HCT116 (cell line): ENCODE data around the gene ELAVL1. TPM values are rescaled to one million over a fixed set of nuclear protein-coding genes. Genes with fewer than 3 reads are reported as not detected.
"Not testable (repeated sequence)": the region's sequence is repeated elsewhere in the genome, so short reads cannot be mapped to it uniquely, and the experiment has no call there.

Experiments
- ATAC-seq: fragments of 200-7000 bp; cut with Tn5 transposase; 2 replicates; pipeline ENCODE4 v1.9.1; 2020; ENCODE audit warnings: mild to moderate bottlenecking, moderate library complexity
- BruUV-seq: library from RNA; stranded (reverse); fragments of 400-500 nt; replicated peaks from 2 replicates; lab custom pipeline; 2021; lab: Mats Ljungman, UMichigan
- CTCF ChIA-PET: fragments of 300-600 bp; sonication (Branson Sonifier 250); formaldehyde crosslinking; loops from one replicate; lab custom pipeline; 2021; ENCODE audit warnings: antibody characterized with exemption; lab: Charles Lee
- POLR2A ChIA-PET: fragments of 300-600, 350-600 bp; sonication (Branson Sonifier 250); formaldehyde crosslinking; loops from one replicate; lab custom pipeline; 2021; ENCODE audit warnings: antibody characterized with exemption; lab: Charles Lee
- RAD21 ChIA-PET, 2 experiments: fragments of 300-600 bp; sonication (Branson Sonifier 250); formaldehyde crosslinking; loops; one replicate each; lab custom pipeline; 2023; ENCODE audit warnings: low total read pairs in 2 of 2; ENCODE audit not compliant: uncharacterized antibody in 2 of 2, unreplicated experiment in 2 of 2, low non-redundant PET in 1 of 2; lab: Charles Lee
- DNase-seq: peaks from one replicate; pipeline ENCODE4 v3.0.0-alpha.2; 2010; ENCODE audit warnings: low read depth, low spot score
- H2AFZ ChIP-seq: fragments of 200-600 bp; shearing (Covaris generic), sonication (generic); 2 replicates; pipeline ENCODE4 v1.6.1; 2017; ENCODE audit warnings: low read depth, mixed run types, mixed read lengths, antibody characterized with exemption, low read length; ENCODE audit not compliant: poor library complexity, severe bottlenecking
- H3K27ac ChIP-seq: 2 replicates; pipeline ENCODE4 v1.5.1; 2012; ENCODE audit warnings: low read depth, low read length
- H3K27me3 ChIP-seq: fragments of 200-600 bp; sonication (generic); 2 replicates; pipeline ENCODE4 v1.6.1; 2016; ENCODE audit warnings: mixed run types, low read length, mixed read lengths; ENCODE audit not compliant: insufficient read depth
- H3K36me3 ChIP-seq, 2 experiments: fragments of 200-500 bp in 1 of 2; fragments of 200-600 bp in 1 of 2; sonication (Bioruptor generic) in 1 of 2; sonication (generic) in 1 of 2; 2 replicates each; pipeline versions ENCODE4 v1.5.1 to v1.6.1; 2014 to 2016; ENCODE audit warnings: low read length in 2 of 2, inconsistent platforms in 1 of 2, mixed read lengths in 1 of 2, mixed run types in 1 of 2; ENCODE audit not compliant: insufficient read depth in 2 of 2, control insufficient read depth in 1 of 2
- H3K4me1 ChIP-seq, 2 experiments: fragments of 200-600 bp in 1 of 2; sonication (generic) in 1 of 2; 2 replicates each; pipeline versions ENCODE4 v1.5.1 to v1.6.1; 2012 to 2017; ENCODE audit warnings: low read length in 2 of 2, inconsistent platforms in 1 of 2, mild to moderate bottlenecking in 1 of 2, mixed read lengths in 1 of 2, mixed run types in 1 of 2, moderate library complexity in 1 of 2; ENCODE audit not compliant: insufficient read depth in 2 of 2, control insufficient read depth in 1 of 2
- H3K4me2 ChIP-seq: fragments of 200-600 bp; sonication (generic); 2 replicates; pipeline ENCODE4 v1.6.1; 2017; ENCODE audit warnings: mixed run types, low read length, mixed read lengths
- H3K4me3 ChIP-seq, 2 experiments: fragments of 200-600 bp in 1 of 2; sonication (generic) in 1 of 2; replicated peaks in 1 of 2; 2 replicates each; pipeline ENCODE4 v1.5.1; 2011 to 2016; ENCODE audit warnings: low read length in 2 of 2, control low read depth in 1 of 2, low read depth in 1 of 2, mild to moderate bottlenecking in 1 of 2, mixed read lengths in 1 of 2, mixed run types in 1 of 2
- H3K79me2 ChIP-seq: fragments of 200-600 bp; sonication (generic); 2 replicates; pipeline ENCODE4 v1.6.1; 2017; ENCODE audit warnings: mild to moderate bottlenecking, mixed run types, low read length, moderate library complexity, mixed read lengths; ENCODE audit not compliant: insufficient read depth
- H3K9ac ChIP-seq: fragments of 200-600 bp; sonication (generic); 2 replicates; pipeline ENCODE4 v1.6.1; 2016; ENCODE audit warnings: low read length, mixed read lengths
- H3K9me2 ChIP-seq: fragments of 200-600 bp; sonication (generic), shearing (Covaris generic); 2 replicates; pipeline ENCODE4 v1.6.1; 2017; ENCODE audit warnings: mixed run types, mild to moderate bottlenecking, moderate library complexity; ENCODE audit not compliant: insufficient read depth
- H3K9me3 ChIP-seq, 2 experiments: fragments of 200-500 bp in 1 of 2; fragments of 200-600 bp in 1 of 2; sonication (Bioruptor generic) in 1 of 2; sonication (generic) in 1 of 2; 2 replicates each; pipeline ENCODE4 v1.6.1; 2014 to 2017; ENCODE audit warnings: low read length in 2 of 2, mixed read lengths in 2 of 2, inconsistent platforms in 1 of 2, low read depth in 1 of 2, mild to moderate bottlenecking in 1 of 2, mixed run types in 1 of 2, moderate library complexity in 1 of 2; ENCODE audit not compliant: control insufficient read depth in 1 of 2, insufficient read depth in 1 of 2
- H4K20me1 ChIP-seq: fragments of 200-600 bp; sonication (generic), shearing (Covaris generic); 2 replicates; pipeline ENCODE4 v1.6.1; 2017; ENCODE audit warnings: mixed run types, mild to moderate bottlenecking, moderate library complexity; ENCODE audit not compliant: insufficient read depth
- CBX3 ChIP-seq: IDR thresholded peaks from 2 replicates; pipeline ENCODE4 v1.6.1; 2012; ENCODE audit warnings: low read depth
- CTCF ChIP-seq, 3 experiments: fragments of 200-600 bp in 1 of 3; sonication (generic) in 1 of 3; IDR thresholded peaks in 2 of 3; conservative IDR thresholded peaks in 1 of 3; 2 replicates each; pipeline ENCODE4 v1.5.1; 2012 to 2017; ENCODE audit warnings: low read depth in 2 of 3, low read length in 2 of 3, antibody characterized with exemption in 1 of 3, borderline replicate concordance in 1 of 3, control low read depth in 1 of 3, mild to moderate bottlenecking in 1 of 3, mixed read lengths in 1 of 3, mixed run types in 1 of 3, moderate library complexity in 1 of 3; ENCODE audit not compliant: insufficient read depth in 1 of 3
- ELF1 ChIP-seq: IDR thresholded peaks from 2 replicates; pipeline ENCODE4 v1.6.1; 2012; ENCODE audit warnings: low read depth, borderline replicate concordance
- MAX ChIP-seq: IDR thresholded peaks from 2 replicates; pipeline ENCODE4 v1.6.1; 2012
- POLR2A ChIP-seq: IDR thresholded peaks from 2 replicates; pipeline ENCODE4 v1.7.0; 2011; ENCODE audit warnings: borderline replicate concordance; ENCODE audit not compliant: insufficient read depth, insufficient read length; ENCODE audit errors: extremely low read depth
- POLR2AphosphoS5 ChIP-seq: IDR thresholded peaks from 2 replicates; pipeline ENCODE4 v1.6.1; 2011; ENCODE audit warnings: mild to moderate bottlenecking, low read depth, low read length, moderate library complexity
- RAD21 ChIP-seq: IDR thresholded peaks from 2 replicates; pipeline ENCODE4 v1.6.1; 2012; ENCODE audit warnings: low read depth, mild to moderate bottlenecking
- SIN3A ChIP-seq: IDR thresholded peaks from 2 replicates; pipeline ENCODE4 v1.6.1; 2012; ENCODE audit warnings: low read depth
- ZFX ChIP-seq: fragments of 450-650 bp; IDR thresholded peaks from 2 replicates; pipeline ENCODE4 v1.6.1; 2017
- intact Hi-C: fragments of 100-400 bp; cut with micrococcal nuclease; formaldehyde crosslinking; loops from 2 replicates; pipeline ENCODE4 v1.10.0; 2022
- total RNA-seq: library from RNA; stranded (reverse); gene quantifications from one replicate; pipeline ENCODE4 v1.2.1, GENCODE V29; 2021; ENCODE audit not compliant: unreplicated experiment
- TF ChIP-seq, protein P1 (sequence below): IDR thresholded peaks from 2 replicates; pipeline ENCODE4 v1.6.1; 2011; ENCODE audit warnings: mild to moderate bottlenecking, low read length, moderate library complexity; ENCODE audit not compliant: insufficient replicate concordance; ENCODE audit errors: extremely low read depth

Gene ELAVL1
- total RNA-seq, 1 experiment from 2014 or later: 134 TPM

DNA sequence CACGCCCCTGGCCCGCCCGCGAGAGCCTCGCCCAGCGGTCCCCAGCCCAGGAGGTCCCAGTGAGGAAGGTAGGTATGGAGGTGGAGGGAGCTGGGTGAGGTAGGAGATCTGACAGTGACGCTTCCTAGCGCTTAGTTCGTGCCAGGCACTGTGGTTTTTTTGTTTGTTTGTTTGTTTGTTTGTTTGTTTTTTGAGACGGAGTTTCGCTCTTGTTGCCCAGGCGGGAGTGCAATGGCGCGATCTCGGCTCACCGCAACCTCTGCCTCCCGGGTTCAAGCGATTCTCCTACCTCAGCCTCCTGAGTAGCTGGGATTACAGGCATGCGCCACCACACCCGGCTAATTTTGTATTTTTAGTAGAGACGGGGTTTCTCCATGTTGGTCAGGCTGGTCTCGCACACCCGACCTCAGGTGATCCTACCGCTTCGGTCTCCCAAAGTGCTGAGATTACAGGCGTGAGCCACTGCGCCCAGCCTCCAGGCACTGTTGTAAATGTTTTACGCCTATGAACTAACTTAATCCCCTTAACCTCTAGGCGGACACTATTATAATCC is 87.3 kb downstream of the ELAVL1 start:
- ChIA-PET CTCF (interaction anchor here (0.8 to 5.2 kb wide), 5 partner anchors 11 to 49 kb away, joined by 3 to 30 read pairs (median 4); partner anchors contain the start of genes MAP2K7 and TIMM44), POLR2A (interaction anchor here (1.3 to 1.7 kb wide), 2 partner anchors 15 to 26 kb away, joined by 5 to 6 read pairs; partner anchors contain the start of genes MAP2K7 and TIMM44)
- DNase-seq, intact Hi-C loops, H4K20me1 ChIP-seq, H3K27me3 ChIP-seq, H3K9me3 ChIP-seq, RAD21 ChIA-PET, H2AFZ ChIP-seq, H3K9me2 ChIP-seq, ATAC-seq, H3K79me2 ChIP-seq: not testable (repeated sequence)
- Histone ChIP-seq H3K9ac (peak overlapping the region; percentile 89), H3K4me3 (peak overlapping the region; percentile 66 to 74), H3K36me3 (peaks cover 0 to 11% of the 10 kb centered on the region in 2 experiments; a peak in 3 of 4 replicates), H3K27ac (peak overlapping the region; percentile 89), H3K4me2 (peak overlapping the region; percentile 91), H3K4me1 (peaks cover 21 to 57% of the 10 kb centered on the region in 2 experiments; a peak in 3 of 4 replicates)
- TSS peak; percentile 34 for BruUV-seq

DNA sequence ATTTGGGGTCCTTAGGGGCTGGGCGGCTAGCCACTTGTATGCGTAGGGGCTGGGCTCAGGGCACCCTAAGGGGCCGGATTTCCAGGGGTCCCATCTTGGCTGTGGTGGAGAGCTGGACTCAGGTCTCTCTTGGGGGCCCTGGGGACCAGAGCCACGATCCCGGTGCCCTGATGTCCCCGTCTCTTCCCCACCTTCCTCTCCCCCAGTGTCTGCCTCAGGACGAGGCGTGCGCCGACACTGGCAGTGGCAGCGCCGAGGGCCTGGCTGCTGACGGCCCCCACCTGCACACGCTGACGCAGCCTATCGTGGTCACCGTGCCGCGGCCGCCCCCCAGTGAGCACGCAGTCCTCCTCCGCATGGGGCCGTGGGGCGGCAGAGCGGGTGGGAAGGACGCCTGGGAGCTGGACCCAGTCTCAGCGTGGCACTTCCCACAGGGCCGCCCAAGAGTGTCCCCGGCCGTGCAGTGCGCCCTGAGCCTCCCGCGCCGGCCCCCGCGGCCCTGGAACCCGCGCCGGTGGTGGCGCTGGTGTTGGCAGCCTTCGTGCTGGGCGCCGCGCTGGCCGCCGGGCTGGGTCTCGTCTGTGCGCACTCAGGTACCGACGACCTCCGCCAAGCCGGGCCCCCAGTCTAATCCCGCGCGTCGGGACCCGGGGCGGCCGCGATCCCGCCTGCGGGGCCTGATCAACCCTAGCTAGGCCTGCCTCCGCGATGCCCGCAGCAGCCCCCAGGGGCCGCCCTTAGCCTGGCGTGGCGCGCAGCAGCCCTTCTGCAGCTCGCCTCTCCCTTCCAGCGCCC is 88.0 kb downstream of the ELAVL1 start:
- peak overlapping the region; percentile 89 for H3K27ac ChIP-seq
- TF ChIP-seq MAX (peak; percentile 86), POLR2A (peak; percentile 57), POLR2AphosphoS5 (peak; percentile 41), ELF1 (no peak), RAD21 (peak; percentile 68), CBX3 (0 out of 2 replicates have a peak, but pooled peaks have one; percentile 10), SIN3A (peak; percentile 72; the same call in 1 of the 2 replicates), CTCF (IDR thresholded peaks at IDR 0.05 in 2 of 3, conservative IDR thresholded peaks at IDR 0.05 in 1 of 3; ENCODE audit: borderline replicate concordance in 1 of 3, insufficient read depth in 1 of 3, low read depth in 2 of 3, low read length in 2 of 3) (peak in 2 of 3 experiments; percentile 69 to 79; a peak in 4 of 6 replicates), ZFX (peak; percentile 94)
- TF ChIP-seq, protein P1, sequence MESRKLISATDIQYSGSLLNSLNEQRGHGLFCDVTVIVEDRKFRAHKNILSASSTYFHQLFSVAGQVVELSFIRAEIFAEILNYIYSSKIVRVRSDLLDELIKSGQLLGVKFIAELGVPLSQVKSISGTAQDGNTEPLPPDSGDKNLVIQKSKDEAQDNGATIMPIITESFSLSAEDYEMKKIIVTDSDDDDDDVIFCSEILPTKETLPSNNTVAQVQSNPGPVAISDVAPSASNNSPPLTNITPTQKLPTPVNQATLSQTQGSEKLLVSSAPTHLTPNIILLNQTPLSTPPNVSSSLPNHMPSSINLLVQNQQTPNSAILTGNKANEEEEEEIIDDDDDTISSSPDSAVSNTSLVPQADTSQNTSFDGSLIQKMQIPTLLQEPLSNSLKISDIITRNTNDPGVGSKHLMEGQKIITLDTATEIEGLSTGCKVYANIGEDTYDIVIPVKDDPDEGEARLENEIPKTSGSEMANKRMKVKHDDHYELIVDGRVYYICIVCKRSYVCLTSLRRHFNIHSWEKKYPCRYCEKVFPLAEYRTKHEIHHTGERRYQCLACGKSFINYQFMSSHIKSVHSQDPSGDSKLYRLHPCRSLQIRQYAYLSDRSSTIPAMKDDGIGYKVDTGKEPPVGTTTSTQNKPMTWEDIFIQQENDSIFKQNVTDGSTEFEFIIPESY: no peak
- H3K36me3 ChIP-seq: peaks cover 0 to 7% of the 10 kb centered on the region in 2 experiments; a peak in 3 of 4 replicates
- ChIA-PET RAD21 (no interaction called here), CTCF (interaction anchor here (0.8 to 5.2 kb wide), 6 partner anchors 12 to 85 kb away, joined by 3 to 30 read pairs (median 4); partner anchors contain the start of genes MAP2K7 and TIMM44), POLR2A (interaction anchor here (1.3 to 1.7 kb wide), 2 partner anchors 14 to 26 kb away, joined by 5 to 6 read pairs; partner anchors contain the start of genes MAP2K7 and TIMM44)
- H3K79me2 ChIP-seq: peaks cover 10% of the 10 kb centered on the region; the same call in 1 of the 2 replicates
- no peaks in the 10 kb centered on the region for H3K27me3 ChIP-seq
- no peaks in the 10 kb centered on the region for H3K9me3 ChIP-seq
- H3K9me2 ChIP-seq: no peaks in the 10 kb centered on the region
- DNase-seq (no peak), ATAC-seq (peak; percentile 51)
- H4K20me1 ChIP-seq: no peaks in the 10 kb centered on the region
- peaks cover 21 to 57% of the 10 kb centered on the region in 2 experiments; a peak in 3 of 4 replicates for H3K4me1 ChIP-seq
- peak overlapping the region; percentile 89 for H3K9ac ChIP-seq
- intact Hi-C loops: no loop called here
- H3K4me3 ChIP-seq: peak overlapping the region; percentile 66 to 74
- peak overlapping the region; percentile 14 for H2AFZ ChIP-seq
- H3K4me2 ChIP-seq: peak overlapping the region; percentile 91
- BruUV-seq: no TSS peak
